NCI-H510A (cell line): ENCODE measurements around the gene DCAKD.
"Not testable (repeated sequence)": the region's sequence is repeated elsewhere in the genome, so short reads cannot be mapped to it uniquely, and the experiment has no call there.

Source experiments
- DNase-seq: peaks from one replicate; lab custom pipeline; 2025; lab: John Stamatoyannopoulos, UW

The DCAKD gene

DNA sequence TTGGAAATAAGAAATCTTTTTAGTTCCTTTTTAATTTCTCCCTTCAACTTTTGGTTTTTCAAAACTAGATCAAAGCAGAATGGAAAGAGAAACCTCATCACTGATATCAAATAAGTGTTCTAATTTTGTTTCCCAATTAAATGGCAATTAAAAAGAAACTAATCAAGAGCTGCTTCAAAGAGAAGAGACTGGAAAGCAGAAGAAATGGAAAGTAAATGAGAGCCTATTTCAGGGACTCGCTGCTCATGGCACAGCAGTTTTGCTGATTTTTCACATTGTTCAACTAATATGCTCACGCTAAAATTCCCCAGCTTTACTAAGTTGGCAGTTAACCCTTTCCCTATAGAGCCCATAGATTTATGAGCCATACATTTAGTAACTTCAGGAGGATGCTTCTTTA, 16.2 kb upstream of the DCAKD start:
- no peak for DNase-seq

DNA sequence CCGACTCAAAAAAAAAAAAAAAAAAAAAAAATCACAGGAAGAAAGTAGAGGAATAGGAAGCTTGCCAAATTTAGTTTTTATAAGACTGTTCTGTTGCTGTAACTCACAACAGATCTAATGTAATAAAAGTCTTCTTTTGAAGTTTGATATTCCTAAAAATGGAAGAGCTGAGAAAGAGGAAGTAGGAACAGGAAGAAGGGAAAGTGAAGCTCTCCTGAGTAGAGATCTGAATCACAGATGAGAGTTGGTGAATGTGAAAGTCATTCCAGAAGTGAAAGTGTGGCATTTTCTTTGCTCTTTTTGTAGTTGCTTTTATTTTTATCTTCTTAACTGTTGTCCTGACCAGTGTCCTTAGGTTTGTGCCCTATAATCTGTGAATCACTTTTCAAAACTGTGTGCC, 11.8 kb upstream of the DCAKD start:
- no peak for DNase-seq

DNA sequence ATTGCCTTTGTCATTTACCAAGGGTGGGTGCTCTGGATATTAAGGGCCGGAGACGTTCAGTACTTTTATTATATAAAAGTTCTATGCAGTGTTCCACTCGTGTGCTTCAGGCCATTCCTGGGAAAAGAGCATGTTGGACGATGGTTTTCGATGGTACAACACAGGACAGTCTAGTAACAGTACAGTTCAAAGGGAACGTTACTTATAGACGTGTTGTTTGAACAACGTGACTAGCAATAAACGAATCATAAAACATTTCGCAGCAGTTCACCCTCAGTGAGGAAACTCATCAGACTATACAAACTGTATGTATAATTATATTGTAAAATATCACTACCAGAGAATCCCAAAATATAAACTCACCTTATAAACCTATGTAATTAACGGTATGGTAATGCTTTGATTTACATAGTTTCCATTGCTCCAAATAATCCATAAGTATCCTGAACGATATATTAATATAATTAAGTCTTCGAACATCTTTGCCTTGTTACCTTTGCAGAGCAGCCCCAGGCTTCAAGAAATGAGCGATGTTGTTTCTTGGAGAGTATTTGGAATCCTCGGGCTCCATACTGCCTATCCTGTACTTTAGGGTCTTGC, 10.3 kb upstream of the DCAKD start:
- DNase-seq: no peak

DNA sequence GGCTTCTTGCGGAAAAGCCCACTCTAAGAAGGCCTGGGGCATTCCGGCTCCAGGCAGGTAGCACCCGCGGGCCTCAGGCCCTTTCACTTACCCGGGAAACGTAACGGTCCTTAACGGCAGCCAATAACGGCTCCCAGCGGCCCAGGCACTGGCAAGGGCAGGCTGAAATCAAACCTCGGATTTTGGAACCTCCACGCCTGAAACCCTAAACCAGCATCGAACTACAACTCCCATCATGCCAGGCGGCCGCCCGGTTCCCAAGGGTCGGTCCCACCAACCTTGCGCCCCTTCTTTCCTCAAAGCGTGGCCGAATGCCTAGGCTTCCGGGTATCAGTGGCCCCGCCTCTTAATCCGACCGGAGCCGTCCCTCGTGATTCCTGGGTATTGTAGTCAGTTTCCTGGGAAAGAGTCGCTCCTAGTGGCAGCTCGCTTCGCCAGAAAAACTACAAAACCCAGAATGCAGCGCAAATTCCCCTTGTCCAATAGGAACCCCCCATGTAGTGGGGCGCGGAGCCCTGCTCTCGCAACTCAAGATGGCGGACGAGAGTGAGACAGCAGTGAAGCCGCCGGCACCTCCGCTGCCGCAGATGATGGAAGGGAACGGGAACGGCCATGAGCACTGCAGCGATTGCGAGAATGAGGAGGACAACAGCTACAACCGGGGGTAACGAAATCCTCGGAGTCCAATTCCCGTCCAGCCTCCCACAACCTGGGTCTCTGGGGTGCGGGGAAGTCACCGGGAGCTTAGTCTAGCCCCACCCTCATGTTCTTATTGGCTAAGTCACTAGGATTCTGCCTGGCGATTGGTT, 9.6 kb upstream of the DCAKD start, which contains the start of gene NMT1:
Gene NMT1 (plus strand): TSS at position 521 of the 809 bp plus-strand sequence. CDS start 13 bp downstream, at position 534.
- peak; percentile 97 for DNase-seq

DNA sequence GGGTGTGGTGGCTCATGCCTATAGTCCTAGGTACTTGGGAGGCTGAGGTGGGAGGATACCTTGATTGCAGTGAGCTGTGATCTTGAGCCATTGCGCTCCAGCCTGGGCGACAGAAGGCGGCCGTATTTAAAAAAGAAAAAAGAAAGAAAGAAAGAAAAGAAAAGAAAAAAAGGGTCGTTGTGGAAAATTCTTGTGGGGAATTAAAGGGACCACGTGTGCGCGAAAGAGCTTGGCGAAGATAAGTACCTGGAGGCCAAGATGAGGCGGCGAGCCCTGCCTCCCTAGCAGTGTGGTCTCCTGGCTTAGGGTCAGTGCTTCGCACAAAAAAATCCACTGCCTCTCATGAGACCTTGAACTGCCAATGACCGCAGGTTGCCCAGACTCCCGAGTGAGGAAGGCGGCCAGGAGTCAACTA, 9.0 kb upstream of the DCAKD start:
- DNase-seq: no peak

DNA sequence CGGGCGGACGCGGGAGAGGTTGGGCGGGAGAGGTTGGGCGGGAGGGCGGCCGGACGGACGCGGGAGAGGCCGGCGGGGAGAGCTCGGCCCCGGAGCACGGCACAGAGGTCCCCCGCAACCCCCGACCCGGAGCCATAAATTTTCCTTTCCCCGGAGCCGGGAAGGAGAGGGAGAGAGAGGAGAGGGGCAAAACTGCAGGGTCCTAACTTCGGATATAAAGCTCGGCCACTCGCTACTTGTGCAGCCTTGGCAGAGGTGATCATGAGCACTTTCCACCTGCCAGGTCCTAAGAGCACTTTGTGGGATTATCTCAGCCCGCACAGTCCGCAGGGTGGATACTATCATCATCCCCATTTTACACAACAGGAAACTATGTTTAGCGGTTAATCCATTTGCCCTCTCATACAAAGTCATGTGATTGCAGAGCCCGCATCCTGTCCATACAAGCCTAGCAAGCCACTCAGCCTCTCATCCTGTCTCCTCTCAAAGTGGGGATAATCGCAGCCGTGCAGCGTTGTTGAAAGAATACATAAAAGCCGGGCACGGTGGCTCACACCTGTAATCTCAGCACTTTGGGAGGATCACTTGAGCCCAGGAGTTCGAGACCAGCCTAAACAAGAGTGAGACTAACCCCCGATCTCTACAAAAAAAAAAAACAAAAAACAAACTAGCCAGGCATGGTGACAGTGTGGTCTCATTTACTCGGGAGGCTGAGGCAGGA, 780 bp upstream of the DCAKD start:
- DNase-seq: peak; percentile 62

DNA sequence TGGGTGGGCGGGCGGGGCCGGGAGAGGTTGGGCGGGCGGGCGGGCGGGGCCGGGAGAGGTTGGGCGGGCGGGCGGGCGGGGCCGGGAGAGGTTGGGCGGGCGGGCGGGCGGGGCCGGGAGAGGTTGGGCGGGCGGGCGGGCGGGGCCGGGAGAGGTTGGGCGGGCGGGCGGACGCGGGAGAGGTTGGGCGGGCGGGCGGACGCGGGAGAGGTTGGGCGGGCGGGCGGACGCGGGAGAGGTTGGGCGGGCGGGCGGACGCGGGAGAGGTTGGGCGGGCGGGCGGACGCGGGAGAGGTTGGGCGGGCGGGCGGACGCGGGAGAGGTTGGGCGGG, 254 bp upstream of the DCAKD start:
- DNase-seq: not testable (repeated sequence)

DNA sequence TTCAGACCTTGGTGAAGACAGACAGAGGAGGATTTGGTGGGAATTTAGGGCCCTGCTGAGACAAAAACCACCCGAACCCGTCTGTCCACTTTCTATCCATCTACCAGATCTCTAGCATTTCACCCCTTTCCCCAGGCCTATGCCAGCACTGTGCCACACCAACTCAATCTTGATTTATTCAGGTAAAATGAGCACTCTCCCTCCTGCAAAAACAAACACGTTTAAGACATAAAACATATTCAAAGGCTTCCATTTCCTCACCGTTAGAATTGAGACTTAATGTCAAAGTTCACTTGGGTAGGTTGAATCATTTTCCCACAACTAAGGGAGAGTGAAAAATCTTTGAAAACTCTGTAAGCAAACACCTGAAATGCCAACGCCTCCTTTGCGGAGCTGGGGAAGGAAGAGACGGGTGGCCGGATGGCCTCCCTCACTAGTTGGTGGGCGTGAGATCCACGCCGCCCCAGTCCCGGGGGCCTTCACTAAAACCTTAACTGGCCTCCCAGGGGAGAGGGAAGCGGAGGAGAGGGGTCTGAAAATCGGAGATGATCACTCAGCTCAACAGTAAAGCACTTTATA, 862 bp downstream of the DCAKD start:
- DNase-seq: peak; percentile 45

DNA sequence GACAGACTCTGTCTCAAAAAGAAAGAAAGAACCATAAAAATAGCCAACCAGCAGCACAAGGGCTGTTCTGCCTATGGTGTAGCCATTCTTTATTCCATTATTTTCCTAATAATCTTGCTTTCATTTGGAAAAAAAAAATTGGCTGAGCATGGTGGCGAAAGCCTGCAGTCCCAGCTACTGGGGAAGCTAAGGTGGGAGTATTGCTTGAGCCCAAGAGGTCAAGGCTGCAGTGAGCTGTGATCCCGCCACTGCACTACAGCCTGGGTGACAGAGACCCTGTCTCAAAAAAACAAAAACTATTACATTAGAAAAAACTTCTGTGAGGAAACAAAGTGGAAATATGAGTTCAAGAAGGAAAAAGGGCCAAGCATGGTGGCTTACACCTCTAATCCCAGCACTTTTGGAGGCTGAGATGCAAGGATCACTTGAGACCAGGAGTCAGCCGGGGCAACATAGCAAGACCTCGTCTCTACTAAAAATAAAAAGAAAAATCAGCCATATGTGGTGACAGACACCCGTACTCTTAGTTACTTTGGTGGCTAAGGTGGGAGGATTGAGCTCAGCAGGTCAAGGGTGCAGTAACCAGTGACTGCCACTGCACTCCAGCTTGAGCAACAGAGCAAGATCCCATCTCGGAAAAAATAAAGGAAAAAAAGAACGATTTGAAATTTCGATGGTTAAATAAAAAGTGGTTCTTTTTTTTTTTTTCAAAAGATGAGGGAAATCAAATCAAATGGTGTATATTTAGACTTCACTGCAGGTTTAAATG, 2.5 kb downstream of the DCAKD start:
- no peak for DNase-seq

DNA sequence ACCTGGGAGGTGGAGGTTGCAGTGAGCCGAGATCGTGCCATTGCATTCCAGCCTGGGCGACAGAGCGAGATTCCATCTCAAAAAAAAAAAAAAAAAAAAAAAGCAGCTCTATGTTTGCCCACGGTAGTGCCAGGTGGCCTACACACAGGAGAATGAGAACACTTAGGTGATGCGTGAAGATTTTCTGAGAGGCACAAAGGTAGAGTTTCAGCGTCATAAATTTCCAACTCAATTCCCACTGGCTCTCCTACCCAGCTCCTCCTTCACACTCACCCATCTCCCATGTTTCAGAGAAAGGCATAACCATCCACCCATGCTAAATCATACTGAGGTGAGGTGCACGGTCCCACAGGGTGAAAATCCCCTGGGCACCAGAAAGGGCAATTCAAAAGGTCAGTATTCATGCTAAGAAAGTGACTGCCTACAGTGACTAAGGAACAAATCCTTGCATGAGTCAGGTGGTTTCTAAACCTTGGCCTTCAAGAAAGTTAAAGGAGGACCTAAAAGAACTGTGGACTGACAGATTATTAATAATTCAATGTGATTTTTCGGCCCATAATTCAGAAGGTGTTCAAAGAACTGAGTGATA, 4.8 kb downstream of the DCAKD start:
- DNase-seq: peak; percentile 6

DNA sequence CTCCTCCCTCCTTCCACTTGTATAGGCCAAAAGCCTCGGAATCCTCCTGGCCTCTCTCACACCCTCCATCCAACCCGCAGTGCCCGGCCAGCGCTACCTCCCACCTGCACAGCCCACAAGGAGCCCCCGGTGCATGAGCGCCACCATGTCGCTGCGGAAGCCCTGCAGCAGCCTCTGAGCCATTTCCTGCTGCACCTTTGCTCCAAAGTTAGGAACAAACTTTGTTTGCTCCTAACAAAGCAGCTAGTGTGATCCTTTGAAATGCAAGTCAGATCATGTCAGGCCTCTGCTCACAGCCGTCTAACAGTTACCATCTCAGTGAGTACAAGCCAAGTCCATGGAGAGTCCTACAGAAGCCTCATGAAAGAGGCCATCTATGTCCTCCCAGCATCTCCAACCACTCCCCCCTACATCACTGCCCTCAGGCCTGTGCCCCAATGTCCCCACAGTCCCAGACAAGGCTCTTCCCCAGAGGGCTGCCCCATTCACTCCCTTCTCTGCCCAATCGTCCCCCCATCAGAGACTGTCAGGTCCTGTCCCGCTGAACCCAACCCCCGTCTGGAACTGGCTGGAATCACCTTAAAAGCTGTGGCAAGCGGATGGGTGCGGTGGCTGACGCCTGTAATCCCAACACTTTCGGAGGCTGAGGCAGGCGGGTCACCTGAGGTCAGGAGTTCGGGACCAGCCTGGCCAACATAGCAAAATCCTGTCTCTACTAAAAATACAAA, 7.5 kb downstream of the DCAKD start:
- DNase-seq: no peak

DNA sequence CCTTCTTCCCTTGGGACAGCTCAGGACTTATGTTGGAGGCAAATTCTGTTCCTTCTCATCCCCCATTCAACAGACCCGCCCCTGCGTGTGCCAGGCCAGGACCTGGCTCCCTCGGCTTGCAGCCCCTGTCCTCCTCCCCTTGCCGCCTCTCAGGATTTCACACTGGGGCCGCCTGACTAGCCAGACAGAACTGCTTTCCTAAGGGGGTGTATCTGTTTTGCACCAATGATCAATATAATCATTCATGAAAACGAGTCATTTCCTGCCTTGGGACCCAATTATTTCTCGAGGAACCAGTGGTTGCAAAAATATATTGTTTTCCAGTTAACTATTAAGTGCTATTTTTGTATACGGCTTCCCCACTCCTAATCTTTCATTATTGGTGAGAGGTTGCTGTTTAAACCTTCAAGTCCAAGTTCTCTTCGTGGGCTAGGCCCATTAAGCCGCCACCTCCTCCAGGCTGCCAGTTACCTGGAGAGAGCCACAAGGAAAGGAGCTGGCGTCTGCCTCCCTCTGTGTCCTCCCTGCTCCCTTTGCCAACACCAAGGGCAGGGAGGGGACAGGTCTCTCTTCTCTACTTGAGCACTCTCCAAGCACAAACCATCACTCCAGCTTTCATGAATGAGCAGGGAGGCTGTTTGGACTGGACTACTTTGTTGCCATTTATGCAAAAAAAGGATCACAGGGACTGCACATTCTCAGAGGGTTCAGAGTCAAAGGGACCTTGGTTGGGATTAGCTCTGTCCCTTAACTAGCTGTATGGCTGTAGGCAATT, 8.9 kb downstream of the DCAKD start:
- DNase-seq: no peak

DNA sequence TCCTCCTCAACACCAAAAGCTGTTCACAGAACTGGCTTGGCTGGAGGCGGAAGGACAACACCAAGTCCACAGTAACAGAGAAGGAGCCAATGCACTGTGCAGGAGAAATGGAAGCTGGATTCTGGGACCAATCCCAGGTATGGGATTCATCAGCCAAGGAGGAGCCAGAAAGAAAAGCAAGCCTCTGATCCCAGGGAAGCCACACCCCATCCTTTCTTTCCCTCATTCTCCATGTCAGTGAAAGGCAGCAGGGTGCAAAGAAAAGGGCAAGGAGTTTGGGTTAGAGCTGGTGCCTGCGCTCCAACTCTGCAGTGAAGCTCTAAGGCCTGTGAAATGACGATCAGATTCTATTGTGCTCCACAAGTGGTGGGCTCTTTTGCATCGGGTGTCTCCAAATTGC, 11.0 kb downstream of the DCAKD start:
- DNase-seq: no peak

DNA sequence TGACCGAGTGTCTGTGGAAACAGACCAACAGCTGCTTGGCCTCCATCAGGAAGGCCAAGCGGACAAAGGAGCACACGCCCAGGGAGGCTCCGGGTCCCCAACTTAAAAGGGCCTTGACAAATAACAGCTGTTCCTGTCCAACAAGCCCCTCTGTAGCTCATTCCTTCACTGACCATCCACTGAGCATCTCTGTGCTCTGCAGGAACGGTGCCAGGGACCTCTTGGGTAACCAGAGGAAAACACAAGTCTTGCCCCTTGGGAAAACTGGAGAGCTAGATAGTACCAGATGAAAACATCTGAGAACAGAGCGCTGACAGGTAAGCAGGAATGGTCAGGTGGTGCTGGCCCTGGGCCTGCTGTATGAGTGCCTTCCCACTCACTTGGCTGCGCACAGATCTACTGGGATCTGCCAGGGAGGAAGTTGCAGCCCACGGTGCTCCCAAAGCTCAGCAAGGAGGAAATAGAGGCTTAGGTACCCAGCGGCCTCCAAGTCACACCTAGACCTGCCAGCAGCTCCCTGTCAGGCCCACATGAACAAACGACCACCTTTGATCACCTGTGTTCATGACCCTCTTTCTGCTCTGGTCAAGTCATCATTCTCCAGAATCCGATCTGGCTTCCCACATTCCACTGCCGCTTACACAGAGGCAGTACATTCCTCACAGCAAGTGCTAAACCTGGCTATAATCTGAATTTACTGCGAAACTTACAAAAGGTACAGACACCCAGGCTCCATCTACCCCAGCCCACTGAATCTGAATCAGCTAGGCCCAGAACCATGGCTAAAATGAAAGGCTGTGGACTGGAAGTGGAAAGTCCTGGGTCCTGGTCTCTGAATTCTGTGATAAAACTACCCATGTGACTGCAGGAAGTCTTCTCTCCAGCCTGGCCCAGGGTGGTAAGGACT, 12.5 kb downstream of the DCAKD start:
- no peak for DNase-seq

DNA sequence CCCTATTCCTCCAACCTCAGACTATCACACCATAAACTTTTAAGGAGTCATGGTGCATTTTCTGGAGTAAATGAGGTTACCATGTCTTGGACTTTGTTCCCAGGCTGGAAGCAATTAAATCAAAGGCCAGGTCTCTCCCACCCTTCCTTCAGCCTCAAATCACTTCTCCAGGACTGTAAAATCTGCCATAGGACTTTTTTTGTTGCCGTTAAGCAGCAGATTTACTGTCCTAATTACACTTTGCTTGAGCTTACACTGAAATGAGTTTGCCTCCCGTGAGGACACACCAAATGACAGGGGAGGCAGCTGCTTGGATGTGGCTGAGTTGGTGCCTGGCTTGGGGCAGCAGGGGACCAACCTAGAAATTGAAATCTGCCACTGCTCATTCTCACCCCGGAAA, 14.7 kb downstream of the DCAKD start:
- DNase-seq: no peak

DNA sequence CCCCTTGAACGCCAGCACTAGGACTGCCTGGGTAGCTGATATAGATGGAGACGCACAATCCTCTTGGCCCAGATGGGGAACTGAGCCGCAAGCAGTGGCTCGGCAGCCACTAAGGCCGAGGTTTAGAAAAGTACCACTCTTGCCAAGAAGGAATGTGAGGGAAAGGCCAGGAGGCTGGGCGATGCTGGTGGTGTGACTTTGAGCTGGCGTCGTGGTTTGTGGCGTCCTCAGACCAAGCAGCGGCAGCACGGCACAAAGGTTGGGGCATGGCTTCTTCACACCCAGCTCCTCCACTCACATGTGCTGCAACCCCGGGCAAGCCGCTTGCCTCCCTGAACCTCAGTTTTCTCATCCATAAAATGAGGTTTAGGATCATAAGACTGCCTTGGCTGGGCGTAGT, 15.6 kb downstream of the DCAKD start:
- no peak for DNase-seq

DNA sequence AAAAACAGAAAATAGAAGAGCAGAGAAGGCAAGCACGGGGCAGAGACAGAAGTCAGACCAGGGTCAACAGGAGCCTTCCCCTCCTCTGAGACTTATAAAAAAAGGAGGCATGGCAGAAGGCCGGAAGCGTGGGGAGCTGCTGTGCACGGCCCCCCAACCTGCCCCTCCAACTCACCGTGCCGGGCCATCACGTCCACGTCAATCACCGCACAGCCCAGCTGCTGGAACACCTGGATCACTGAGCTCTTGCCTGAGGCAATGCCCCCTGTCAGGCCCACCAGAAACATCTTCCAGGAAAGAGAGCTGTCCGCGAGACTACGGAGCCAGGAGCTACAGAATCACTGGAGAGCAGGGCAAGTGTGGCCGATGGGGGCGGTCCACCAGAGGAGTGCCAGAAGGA, 16.8 kb downstream of the DCAKD start:
- DNase-seq: no peak

DNA sequence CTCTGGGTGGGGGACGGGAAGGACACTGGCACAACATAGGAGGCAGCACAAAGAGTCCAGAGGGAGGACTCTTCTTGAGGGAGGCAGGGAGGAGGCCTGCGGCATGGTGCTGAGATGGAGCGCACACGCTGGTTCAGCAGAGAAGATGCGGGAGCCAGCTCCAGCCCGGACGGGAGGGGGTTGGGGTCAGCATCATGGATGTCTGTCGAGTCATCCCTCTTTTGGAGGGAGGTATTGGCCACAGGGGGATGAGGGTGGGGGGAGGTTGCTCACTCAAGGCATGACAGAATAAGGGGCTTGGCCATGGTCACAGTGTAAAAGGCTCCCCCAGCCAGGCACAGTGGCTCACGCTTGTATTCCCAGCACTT, 19.3 kb downstream of the DCAKD start:
- DNase-seq: no peak
